SK-N-SH (cell line): Measurements from ENCODE around the gene LDHD. TPM values are rescaled to one million over a fixed set of nuclear protein-coding genes. Genes with fewer than 3 reads are reported as not detected.
"Not testable (repeated sequence)": the region's sequence is repeated elsewhere in the genome, so short reads cannot be mapped to it uniquely, and the experiment has no call there.

Source experiments
- CTCF ChIA-PET: fragments of 300-600, 350-600 bp; formaldehyde crosslinking; extraction: SDS; loops from one replicate; lab custom pipeline; 2021; lab: Yijun Ruan, JAX
- POLR2A ChIA-PET: fragments of 350-600 bp; sonication (Branson Sonifier 250); formaldehyde crosslinking; extraction: SDS; loops from one replicate; lab custom pipeline; 2020; ENCODE audit warnings: antibody characterized with exemption, inconsistent platforms; lab: Yijun Ruan, JAX
- DNase-seq: peaks from one replicate; pipeline ENCODE4 v3.0.0; 2012
- H2AFZ ChIP-seq: fragments of 200-600 bp; sonication (generic); 2 replicates; pipeline ENCODE4 v1.8.1; 2016; ENCODE audit warnings: antibody characterized with exemption, mild to moderate bottlenecking, low read depth
- H3F3A ChIP-seq: fragments of 200-600 bp; sonication (generic); replicated peaks from 2 replicates; pipeline ENCODE3; 2016; ENCODE audit warnings: antibody characterized with exemption, mild to moderate bottlenecking; ENCODE audit not compliant: insufficient read depth
- H3K27ac ChIP-seq, 2 experiments: fragments of 200-500 bp in 1 of 2; fragments of 200-600 bp in 1 of 2; sonication (Bioruptor generic) in 1 of 2; sonication (generic), shearing (Covaris generic) in 1 of 2; 2 replicates each; pipeline versions ENCODE4 v1.5.1 to v1.6.1; 2014 to 2016; ENCODE audit warnings: low read depth in 2 of 2, inconsistent platforms in 1 of 2, low read length in 1 of 2, mild to moderate bottlenecking in 1 of 2, mixed read lengths in 1 of 2
- H3K27me3 ChIP-seq: fragments of 200-600 bp; sonication (generic), shearing (Covaris generic); 2 replicates; pipeline ENCODE4 v1.6.1; 2016; ENCODE audit warnings: mixed run types; ENCODE audit not compliant: insufficient read depth
- H3K36me3 ChIP-seq, 2 experiments: fragments of 200-500 bp in 1 of 2; fragments of 200-600 bp in 1 of 2; sonication (Bioruptor generic) in 1 of 2; sonication (generic) in 1 of 2; replicated peaks in 1 of 2; 2 replicates each; pipeline versions ENCODE3 to v1.5.1; 2014 to 2016; ENCODE audit warnings: low read length in 1 of 2, mild to moderate bottlenecking in 1 of 2; ENCODE audit not compliant: insufficient read depth in 2 of 2, control insufficient read depth in 1 of 2
- H3K4me1 ChIP-seq, 2 experiments: fragments of 200-500 bp in 1 of 2; fragments of 200-600 bp in 1 of 2; sonication (Bioruptor generic) in 1 of 2; sonication (generic), shearing (Covaris generic) in 1 of 2; 2 replicates each; pipeline versions ENCODE4 v1.5.1 to v1.6.1; 2014 to 2016; ENCODE audit warnings: low read depth in 1 of 2, low read length in 1 of 2, mixed run types in 1 of 2; ENCODE audit not compliant: insufficient read depth in 2 of 2, control insufficient read depth in 1 of 2
- H3K4me2 ChIP-seq: fragments of 200-600 bp; sonication (generic), shearing (Covaris generic); 2 replicates; pipeline ENCODE4 v1.6.1; 2017; ENCODE audit warnings: mixed run types
- H3K4me3 ChIP-seq, 2 experiments: fragments of 200-500 bp in 1 of 2; fragments of 200-600 bp in 1 of 2; sonication (Bioruptor generic) in 1 of 2; sonication (generic), shearing (Covaris generic) in 1 of 2; 2 replicates each; pipeline versions ENCODE4 v1.5.1 to v1.8.1; 2014 to 2016; ENCODE audit warnings: low read depth in 2 of 2, inconsistent platforms in 1 of 2, low read length in 1 of 2, mild to moderate bottlenecking in 1 of 2, mixed read lengths in 1 of 2, moderate library complexity in 1 of 2
- H3K79me2 ChIP-seq: fragments of 200-600 bp; sonication (generic); 2 replicates; pipeline ENCODE4 v1.8.1; 2017; ENCODE audit warnings: mild to moderate bottlenecking; ENCODE audit not compliant: insufficient read depth
- H3K9ac ChIP-seq: fragments of 200-600 bp; sonication (generic); 2 replicates; pipeline ENCODE4 v1.6.1; 2017; ENCODE audit warnings: mixed run types
- H3K9me2 ChIP-seq: fragments of 200-600 bp; sonication (generic); 2 replicates; pipeline ENCODE4 v1.6.1; 2017; ENCODE audit warnings: mixed run types
- H3K9me3 ChIP-seq: fragments of 200-600 bp; sonication (generic); 2 replicates; pipeline ENCODE4 v1.6.1; 2017; ENCODE audit warnings: mixed run types, mild to moderate bottlenecking, moderate library complexity
- H4K20me1 ChIP-seq: fragments of 200-600 bp; sonication (generic); 2 replicates; pipeline ENCODE4 v1.6.1; 2017; ENCODE audit warnings: mild to moderate bottlenecking, mixed run types; ENCODE audit not compliant: insufficient read depth
- CHD2 ChIP-seq: fragments of 150-350 bp; IDR thresholded peaks from 2 replicates; pipeline ENCODE4 v1.6.1; 2018; ENCODE audit warnings: low read length; ENCODE audit not compliant: partially characterized antibody
- IRF3 ChIP-seq: fragments of 150-350 bp; IDR thresholded peaks from 2 replicates; pipeline ENCODE4 v1.6.1; 2016; ENCODE audit warnings: mild to moderate bottlenecking, low read depth, low read length
- MEF2A ChIP-seq: IDR thresholded peaks from 2 replicates; pipeline ENCODE4 v1.4.0; 2012; ENCODE audit warnings: low read depth, borderline replicate concordance
- NRF1 ChIP-seq: IDR thresholded peaks from 2 replicates; pipeline ENCODE4 v1.6.1; 2012; ENCODE audit warnings: low read depth, mild to moderate bottlenecking, low read length
- RAD21 ChIP-seq: IDR thresholded peaks from 2 replicates; pipeline ENCODE4 v1.6.1; 2012; ENCODE audit warnings: mild to moderate bottlenecking, low read length
- USF2 ChIP-seq: fragments of 150-350 bp; IDR thresholded peaks from 2 replicates; pipeline ENCODE4 v1.6.1; 2017; ENCODE audit warnings: antibody characterized with exemption, low read length, low read depth, borderline replicate concordance
- WGBS: methylation state at CpG from one replicate; pipeline ENCODE4 v1.1.6; 2017; ENCODE audit warnings: low lambda C conversion rate; 5-methylcytosine and 5-hydroxymethylcytosine counted together
- polyA plus RNA-seq, 3 experiments: library from polyadenylated mRNA; depleted of rRNA; stranded (reverse); fragments of >200 nt; gene quantifications; 2 replicates each; pipeline ENCODE4 v1.2.3, GENCODE V29; 2012
- TF ChIP-seq, protein P1 (sequence below): fragments of 200-600 bp; sonication (generic); IDR thresholded peaks from 2 replicates; pipeline ENCODE4 v1.6.1; 2017; ENCODE audit warnings: antibody characterized with exemption, mild to moderate bottlenecking, moderate library complexity

Gene LDHD
- polyA plus RNA-seq, 1 of the 3 experiments (the other 2 are of a cell fraction): 0.53 TPM

GRCh38 chr16:75138233-75138632 lies 21.7 kb upstream of the LDHD start (continued):
- TF ChIP-seq, protein P1, sequence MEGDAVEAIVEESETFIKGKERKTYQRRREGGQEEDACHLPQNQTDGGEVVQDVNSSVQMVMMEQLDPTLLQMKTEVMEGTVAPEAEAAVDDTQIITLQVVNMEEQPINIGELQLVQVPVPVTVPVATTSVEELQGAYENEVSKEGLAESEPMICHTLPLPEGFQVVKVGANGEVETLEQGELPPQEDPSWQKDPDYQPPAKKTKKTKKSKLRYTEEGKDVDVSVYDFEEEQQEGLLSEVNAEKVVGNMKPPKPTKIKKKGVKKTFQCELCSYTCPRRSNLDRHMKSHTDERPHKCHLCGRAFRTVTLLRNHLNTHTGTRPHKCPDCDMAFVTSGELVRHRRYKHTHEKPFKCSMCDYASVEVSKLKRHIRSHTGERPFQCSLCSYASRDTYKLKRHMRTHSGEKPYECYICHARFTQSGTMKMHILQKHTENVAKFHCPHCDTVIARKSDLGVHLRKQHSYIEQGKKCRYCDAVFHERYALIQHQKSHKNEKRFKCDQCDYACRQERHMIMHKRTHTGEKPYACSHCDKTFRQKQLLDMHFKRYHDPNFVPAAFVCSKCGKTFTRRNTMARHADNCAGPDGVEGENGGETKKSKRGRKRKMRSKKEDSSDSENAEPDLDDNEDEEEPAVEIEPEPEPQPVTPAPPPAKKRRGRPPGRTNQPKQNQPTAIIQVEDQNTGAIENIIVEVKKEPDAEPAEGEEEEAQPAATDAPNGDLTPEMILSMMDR: no peak
- TF ChIP-seq MEF2A: no peak

- Histone ChIP-seq H3F3A (no peaks in the 10 kb centered on the region), H3K4me3 (no peak overlapping the region), H3K27me3 (no peaks in the 10 kb centered on the region; the same call in 1 of the 2 replicates), H3K9me3 (no peaks in the 10 kb centered on the region), H3K79me2 (no peaks in the 10 kb centered on the region), H3K4me2 (no peak overlapping the region), H3K36me3 (no peaks in the 10 kb centered on the region), H2AFZ (no peak overlapping the region), H3K27ac (no peak overlapping the region), H3K9me2 (no peaks in the 10 kb centered on the region), H4K20me1 (no peaks in the 10 kb centered on the region), H3K9ac (no peak overlapping the region), H3K4me1 (no peaks in the 10 kb centered on the region)
- 57% methylated on average over 7 of the region's 7 CpGs for WGBS
- ChIA-PET CTCF (interaction anchor here (1.0 to 1.8 kb wide), 3 partner anchors 68 to 318 kb away, joined by 4 to 10 read pairs (median 4); partner anchors contain the start of gene ZNRF1), POLR2A (no interaction called here)
- TF ChIP-seq RAD21: no peak
- TF ChIP-seq CHD2: no peak
- TF ChIP-seq USF2: no peak
- no peak for TF ChIP-seq IRF3
- DNase-seq: no peak
These were observed 14.5 kb upstream of the LDHD start for GRCh38 chr16:75131081-75131480.

DNA sequence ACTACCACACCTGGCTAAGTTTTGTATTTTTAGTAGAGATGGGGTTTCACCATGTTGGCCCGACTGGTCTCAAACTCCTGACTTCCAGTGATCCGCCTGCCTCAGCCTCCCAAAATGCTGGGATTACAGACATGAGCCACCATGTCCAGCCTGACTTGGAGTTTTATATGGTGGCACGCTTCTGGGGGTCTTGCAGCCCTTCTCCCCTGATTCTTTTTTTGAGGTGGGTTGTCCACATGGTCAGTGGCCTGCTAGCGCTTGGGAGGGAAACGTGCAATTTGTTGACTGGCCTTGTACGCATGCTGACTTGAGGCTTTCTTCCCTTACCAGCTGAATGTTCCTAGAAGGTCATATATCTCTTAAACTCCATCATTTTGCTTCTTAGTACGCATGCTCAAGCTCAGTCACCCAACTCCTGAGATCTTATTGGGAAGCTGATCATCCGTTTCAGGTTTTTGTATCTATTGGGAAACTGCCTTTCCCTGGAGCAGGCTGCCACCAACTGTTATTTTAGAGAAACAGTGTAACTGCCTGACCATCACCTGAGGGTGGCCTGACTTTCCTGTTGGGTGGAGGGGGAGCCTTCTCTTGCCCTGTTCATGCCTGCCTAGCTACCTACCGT lies 13.7 kb upstream of the LDHD start:
- H3K9me2 ChIP-seq: no peaks in the 10 kb centered on the region
- no peak for DNase-seq
- 81% methylated on average over 9 of the region's 9 CpGs for WGBS
- H3K36me3 ChIP-seq: no peaks in the 10 kb centered on the region
- no peak overlapping the region for H3K4me3 ChIP-seq
- no peaks in the 10 kb centered on the region for H3K4me1 ChIP-seq
- no peak overlapping the region for H3K4me2 ChIP-seq
- no peaks in the 10 kb centered on the region; the same call in 1 of the 2 replicates for H3K27me3 ChIP-seq
- no peaks in the 10 kb centered on the region for H4K20me1 ChIP-seq
- no peaks in the 10 kb centered on the region for H3F3A ChIP-seq
- POLR2A ChIA-PET: no interaction called here
- H2AFZ ChIP-seq: no peak overlapping the region
- H3K27ac ChIP-seq: no peak overlapping the region
- TF ChIP-seq RAD21: peak; percentile 48
- no peak for TF ChIP-seq NRF1
- H3K9me3 ChIP-seq: no peaks in the 10 kb centered on the region
- no peak overlapping the region for H3K9ac ChIP-seq
- no peaks in the 10 kb centered on the region for H3K79me2 ChIP-seq
- CTCF ChIA-PET: interaction anchor here (0.6 to 1.8 kb wide), 6 partner anchors 10 to 317 kb away, joined by 3 to 10 read pairs (median 4); partner anchors contain the start of gene ZNRF1

DNA sequence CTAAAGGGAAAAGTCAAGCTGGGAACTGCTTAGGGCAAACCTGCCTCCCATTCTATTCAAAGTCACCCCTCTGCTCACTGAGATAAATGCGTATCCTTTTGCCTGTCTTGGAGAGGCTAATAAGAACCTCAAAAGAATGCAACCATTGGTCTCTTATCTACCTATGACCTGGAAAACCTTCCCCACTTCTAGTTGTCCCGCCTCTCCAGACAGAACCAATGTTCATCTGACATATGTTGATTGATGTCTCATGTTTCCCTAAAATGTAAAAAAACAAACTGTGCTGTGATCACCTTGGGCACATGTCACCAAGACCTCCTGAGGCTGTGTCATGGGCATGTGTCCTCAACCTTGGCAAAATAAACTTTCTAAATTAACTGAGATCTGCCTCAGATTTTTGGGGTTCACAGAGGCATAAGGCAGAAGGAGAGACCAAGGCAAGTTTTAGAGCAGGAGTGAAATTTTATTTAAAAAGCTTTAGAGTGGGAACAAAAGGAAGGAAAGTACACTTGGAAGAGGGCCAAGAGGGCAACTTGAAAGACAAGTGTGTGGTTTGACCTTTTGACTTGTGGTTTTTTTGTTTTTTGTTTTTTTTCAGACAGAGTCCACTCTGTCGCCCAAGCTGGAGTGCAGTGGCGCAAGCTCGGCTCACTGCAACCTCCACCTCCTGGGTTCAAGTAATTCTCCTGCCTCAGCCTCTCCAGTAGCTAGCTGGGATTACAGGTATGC lies 13.0 kb upstream of the LDHD start:
- H3K9me3 ChIP-seq, H3K4me2 ChIP-seq, DNase-seq, H3K36me3 ChIP-seq, H3F3A ChIP-seq, POLR2A ChIA-PET, H3K27ac ChIP-seq, H3K4me1 ChIP-seq, H4K20me1 ChIP-seq, H3K9me2 ChIP-seq, H3K79me2 ChIP-seq, H3K4me3 ChIP-seq, H3K27me3 ChIP-seq, H3K9ac ChIP-seq, H2AFZ ChIP-seq: not testable (repeated sequence)
- CTCF ChIA-PET: interaction anchor here (0.6 to 1.8 kb wide), 5 partner anchors 10 to 316 kb away, joined by 3 to 10 read pairs (median 4); partner anchors contain the start of gene ZNRF1
- WGBS: 74% methylated on average over 5 of the region's 5 CpGs
